K562 (cell line): ENCODE results near the gene MLLT6. TPM values are rescaled to one million over a fixed set of nuclear protein-coding genes. Genes with fewer than 3 reads are reported as not detected.

Source experiments
- CGGBP1 ChIP-seq: fragments of 250-450 bp; sonication (Bioruptor Pico); IDR thresholded peaks from 2 replicates; pipeline ENCODE4 v1.9.0; 2021; ENCODE audit warnings: mild to moderate bottlenecking
- CHD4 ChIP-seq: fragments of 200-600 bp; sonication (generic); IDR thresholded peaks from 3 replicates; pipeline ENCODE4 v1.6.1; 2012; ENCODE audit warnings: low read depth, mild to moderate bottlenecking, mixed read lengths, low read length, inconsistent platforms; ENCODE audit not compliant: insufficient read depth, insufficient replicate concordance, poor library complexity, severe bottlenecking
- CREB3L1 ChIP-seq: fragments of 450-650 bp; IDR thresholded peaks from 2 replicates; pipeline ENCODE4 v1.6.1; 2014; ENCODE audit warnings: low read depth, mild to moderate bottlenecking, moderate library complexity, borderline replicate concordance
- EGR1 ChIP-seq: fragments of 450-650 bp; conservative IDR thresholded peaks from 2 replicates; pipeline ENCODE4 v1.6.1; 2017; ENCODE audit warnings: mild to moderate bottlenecking
- ERF ChIP-seq: fragments of 450-650 bp; formaldehyde crosslinking; IDR thresholded peaks from 2 replicates; pipeline ENCODE4 v1.4.0; 2020; ENCODE audit warnings: mild to moderate bottlenecking, mixed read lengths
- FOXK1 ChIP-seq: sonication (generic); formaldehyde crosslinking; IDR thresholded peaks from 2 replicates; pipeline ENCODE4 v1.8.0; 2022; ENCODE audit warnings: missing genetic modification reagents, mild to moderate bottlenecking, borderline replicate concordance
- HDAC3 ChIP-seq: fragments of 450-650 bp; IDR thresholded peaks from 2 replicates; pipeline ENCODE4 v1.6.1; 2018; ENCODE audit warnings: borderline replicate concordance, mild to moderate bottlenecking, moderate library complexity; ENCODE audit not compliant: partially characterized antibody
- KAT8 ChIP-seq: fragments of 450-650 bp; IDR thresholded peaks from 2 replicates; pipeline ENCODE4 v1.6.1; 2016; ENCODE audit warnings: low read depth, mild to moderate bottlenecking
- NFRKB ChIP-seq: fragments of 450-650 bp; IDR thresholded peaks from 2 replicates; pipeline ENCODE4 v1.6.1; 2016; ENCODE audit warnings: low read depth
- NUFIP1 ChIP-seq: fragments of 450-650 bp; IDR thresholded peaks from 2 replicates; pipeline ENCODE4 v1.6.1; 2018; ENCODE audit not compliant: partially characterized antibody
- PHF20 ChIP-seq: fragments of 450-650 bp; IDR thresholded peaks from 2 replicates; pipeline ENCODE4 v1.6.1; 2018; ENCODE audit not compliant: partially characterized antibody
- RBBP5 ChIP-seq: fragments of 200-600 bp; sonication (generic); IDR thresholded peaks from 2 replicates; pipeline ENCODE4 v1.6.1; 2012; ENCODE audit warnings: borderline replicate concordance, mild to moderate bottlenecking, low read length, control low read depth, inconsistent platforms; ENCODE audit not compliant: insufficient read depth, poor library complexity, severe bottlenecking
- ZNF551 ChIP-seq: fragments of 250-450 bp; sonication (Bioruptor Pico); IDR thresholded peaks from 2 replicates; pipeline ENCODE4 v1.5.0; 2021; ENCODE audit warnings: mild to moderate bottlenecking, moderate library complexity
- ZNF583 ChIP-seq: fragments of 250-450 bp; sonication (Bioruptor Pico); IDR thresholded peaks from 2 replicates; pipeline ENCODE4 v1.4.0; 2020
- polyA plus RNA-seq, 8 experiments: library from polyadenylated mRNA; depleted of rRNA in 4 of 8; stranded (reverse) in 5 of 8; unstranded in 3 of 8; fragments of >200 nt; fragmentation: Nextera tagmentation in 2 of 8; fragmentation: Illumina TruSeq in 1 of 8; extraction: Ambion mirVana in 2 of 8; extraction: Trizol in 1 of 8; gene quantifications; 2 replicates each; pipeline versions ENCODE4 v1.2.1 to v1.2.3, GENCODE V29; 2011 to 2014; ENCODE audit warnings: inconsistent platforms in 1 of 8, missing spikeins in 1 of 8
- total RNA-seq, 7 experiments: library from RNA; depleted of rRNA in 6 of 7; stranded (reverse); fragments of >200 nt in 6 of 7; fragmentation: Illumina TruSeq in 2 of 7; extraction: Trizol in 2 of 7; gene quantifications; 2 replicates each; pipeline versions ENCODE4 v1.2.1 to v1.2.3, GENCODE V29; 2011 to 2021; ENCODE audit warnings: low replicate concordance in 1 of 7

MLLT6 gene
- total and polyA plus RNA-seq, 9 of the 15 experiments (the other 6 are each of a cell fraction or from before 2014, with no cell fraction given): 3.1 to 71.7 (median 30.0) TPM

GRCh38 chr17:38674749-38675615 is 30.1 kb upstream of the MLLT6 start, which contains the start of gene EPOP (continued):
- no peak for TF ChIP-seq CHD4
- no peak for TF ChIP-seq ZNF551 (CRISPR knock-in tag)
- no peak for TF ChIP-seq PHF20
- no peak for TF ChIP-seq NUFIP1
- TF ChIP-seq HDAC3: no peak
- TF ChIP-seq CGGBP1 (CRISPR knock-in tag): no peak
- no peak for TF ChIP-seq NFRKB
- peak; percentile 77 for TF ChIP-seq EGR1
- TF ChIP-seq ZNF583 (CRISPR knock-in tag): no peak
- no peak for TF ChIP-seq ERF (CRISPR knock-in tag)
- no peak for TF ChIP-seq RBBP5
- no peak for TF ChIP-seq KAT8
- TF ChIP-seq FOXK1 (CRISPR knock-in tag): peak; percentile 62; the same call in 1 of the 2 replicates
- TF ChIP-seq CREB3L1: peak; percentile 44; the same call in 1 of the 2 replicates
